WTC11 (cell line): ENCODE measurements around the gene F2R. TPM values are rescaled to one million over a fixed set of nuclear protein-coding genes. Genes with fewer than 3 reads are reported as not detected.

Source experiments
- ATAC-seq: fragments of 200-7000 bp; cut with Tn5 transposase; 2 replicates; pipeline ENCODE4 v1.10.0; 2021; ENCODE audit warnings: mild to moderate bottlenecking, moderate library complexity
- CTCF ChIA-PET: fragments of 300-600 bp; sonication (Branson Sonifier 250); formaldehyde crosslinking; loops from one replicate; lab custom pipeline; 2021; ENCODE audit warnings: antibody characterized with exemption; lab: Charles Lee
- POLR2A ChIA-PET: fragments of 350-600 bp; sonication (Branson Sonifier 250); formaldehyde crosslinking; loops from one replicate; lab custom pipeline; 2021; ENCODE audit warnings: antibody characterized with exemption; lab: Charles Lee
- DNase-seq: peaks from one replicate; pipeline ENCODE4 v3.0.0; 2021; ENCODE audit warnings: low spot score
- H3K27ac Mint-ChIP-seq: 2 replicates; pipeline ENCODE4 v1.8.0; 2021; ENCODE audit warnings: mixed read lengths
- H3K27me3 Mint-ChIP-seq: 2 replicates; pipeline ENCODE4 v1.8.0; 2021; ENCODE audit warnings: low read depth, mild to moderate bottlenecking, moderate library complexity, mixed read lengths
- H3K36me3 Mint-ChIP-seq: 2 replicates; pipeline ENCODE4 v1.8.0; 2021; ENCODE audit warnings: mixed read lengths
- H3K4me1 Mint-ChIP-seq: 2 replicates; pipeline ENCODE4 v1.8.0; 2022; ENCODE audit warnings: mixed read lengths
- H3K4me3 Mint-ChIP-seq: 2 replicates; pipeline ENCODE4 v1.8.0; 2021; ENCODE audit warnings: mild to moderate bottlenecking, moderate library complexity, mixed read lengths
- H3K9me3 Mint-ChIP-seq: 2 replicates; pipeline ENCODE4 v1.8.0; 2021; ENCODE audit warnings: mixed read lengths
- ATF1 ChIP-seq: sonication (generic); formaldehyde crosslinking; IDR thresholded peaks from 2 replicates; pipeline ENCODE4 v1.8.1; 2023; ENCODE audit warnings: mild to moderate bottlenecking, moderate library complexity, missing genetic modification reagents
- FOXP4 ChIP-seq: sonication (generic); formaldehyde crosslinking; IDR thresholded peaks from 2 replicates; pipeline ENCODE4 v1.8.0; 2022; ENCODE audit warnings: mild to moderate bottlenecking, missing genetic modification reagents
- HMGA2 ChIP-seq: fragments of 250-450 bp; sonication (Bioruptor Pico); IDR thresholded peaks from 2 replicates; pipeline ENCODE4 v1.4.0; 2021; ENCODE audit warnings: mild to moderate bottlenecking, moderate library complexity
- JUN ChIP-seq: sonication (generic); formaldehyde crosslinking; IDR thresholded peaks from 2 replicates; pipeline ENCODE4 v1.8.0; 2023; ENCODE audit warnings: mild to moderate bottlenecking, missing genetic modification reagents
- RELA ChIP-seq: sonication (generic); formaldehyde crosslinking; IDR thresholded peaks from 2 replicates; pipeline ENCODE4 v1.8.1; 2022; ENCODE audit warnings: missing genetic modification reagents, mild to moderate bottlenecking, borderline replicate concordance
- TCF7 ChIP-seq: sonication (generic); formaldehyde crosslinking; IDR thresholded peaks from 2 replicates; pipeline ENCODE4 v1.8.0; 2022; ENCODE audit warnings: mild to moderate bottlenecking, low read depth, missing genetic modification reagents, moderate library complexity
- TP53 ChIP-seq: sonication (generic); formaldehyde crosslinking; IDR thresholded peaks from 2 replicates; pipeline ENCODE4 v1.8.1; 2023; ENCODE audit warnings: mild to moderate bottlenecking, missing genetic modification reagents
- ZMAT4 ChIP-seq: fragments of 250-450 bp; sonication (Bioruptor Pico); IDR thresholded peaks from 2 replicates; pipeline ENCODE4 v1.9.0; 2021; ENCODE audit warnings: mild to moderate bottlenecking
- ZNF219 ChIP-seq: sonication (generic); formaldehyde crosslinking; IDR thresholded peaks from 2 replicates; pipeline ENCODE4 v1.8.0; 2023; ENCODE audit warnings: missing genetic modification reagents, mild to moderate bottlenecking, borderline replicate concordance
- ZNF512 ChIP-seq: sonication (generic); formaldehyde crosslinking; IDR thresholded peaks from 2 replicates; pipeline ENCODE4 v1.8.1; 2022; ENCODE audit warnings: missing genetic modification reagents, borderline replicate concordance
- ZSCAN18 ChIP-seq: fragments of 250-450 bp; sonication (Bioruptor Pico); IDR thresholded peaks from 2 replicates; pipeline ENCODE4 v2.1.2; 2022; ENCODE audit warnings: mild to moderate bottlenecking, moderate library complexity
- total RNA-seq: library from RNA; stranded (reverse); gene quantifications from 3 replicates; pipeline ENCODE4 v1.2.3, GENCODE V29; 2021
- TF ChIP-seq, protein P1 (sequence below): sonication (generic); formaldehyde crosslinking; IDR thresholded peaks from 2 replicates; pipeline ENCODE4 v1.8.1; 2023; ENCODE audit warnings: mild to moderate bottlenecking, missing genetic modification reagents, moderate library complexity
- TF ChIP-seq, protein P2 (sequence below): sonication (generic); formaldehyde crosslinking; IDR thresholded peaks from 2 replicates; pipeline ENCODE4 v1.8.0; 2022; ENCODE audit warnings: mild to moderate bottlenecking, missing genetic modification reagents

F2R gene
- total RNA-seq, 1 experiment from 2014 or later, result 18.4 TPM

- TF ChIP-seq ZMAT4 (CRISPR knock-in tag), result no peak
- TF ChIP-seq, all 79 proteins: peak for 0
These were observed 23.7 kb upstream of the F2R start (continued) for GRCh38 chr5:76692274-76692540.

DNA sequence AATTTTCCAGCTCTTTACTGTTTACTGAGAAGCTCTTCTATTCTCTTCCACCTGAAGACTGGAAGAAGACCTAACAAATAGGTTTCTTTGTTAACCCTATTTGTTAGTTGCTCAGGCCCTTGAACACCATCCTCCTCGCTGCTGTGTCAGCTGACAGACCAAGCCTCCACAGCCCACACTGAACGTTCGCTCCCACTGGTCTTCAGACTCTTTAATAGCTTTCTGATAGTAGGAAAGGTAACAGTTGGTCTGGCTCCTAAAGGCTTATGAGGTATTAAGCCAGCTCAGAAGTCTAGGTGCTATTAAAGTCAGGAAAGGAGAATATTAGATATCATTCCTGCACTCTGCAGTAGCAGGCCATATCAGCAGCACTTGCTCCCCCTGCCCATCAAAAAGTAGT is 23.3 kb upstream of the F2R start:
- no peak overlapping the region; the same call in 1 of the 2 replicates for H3K27ac Mint-ChIP-seq
- no peak overlapping the region for H3K4me3 Mint-ChIP-seq
- H3K4me1 Mint-ChIP-seq, result no peaks in the 10 kb centered on the region
- no peaks in the 10 kb centered on the region for H3K27me3 Mint-ChIP-seq
- ChIA-PET CTCF (no interaction called here), POLR2A (interaction anchor here (0.6 kb wide), 1 partner anchor 112 kb away, joined by 4 read pairs; no protein-coding TSS in a partner anchor)
- peaks cover 9% of the 10 kb centered on the region for H3K36me3 Mint-ChIP-seq
- no peaks in the 10 kb centered on the region for H3K9me3 Mint-ChIP-seq
- DNase-seq (no peak), ATAC-seq (no peak)
- TF ChIP-seq, protein P1, sequence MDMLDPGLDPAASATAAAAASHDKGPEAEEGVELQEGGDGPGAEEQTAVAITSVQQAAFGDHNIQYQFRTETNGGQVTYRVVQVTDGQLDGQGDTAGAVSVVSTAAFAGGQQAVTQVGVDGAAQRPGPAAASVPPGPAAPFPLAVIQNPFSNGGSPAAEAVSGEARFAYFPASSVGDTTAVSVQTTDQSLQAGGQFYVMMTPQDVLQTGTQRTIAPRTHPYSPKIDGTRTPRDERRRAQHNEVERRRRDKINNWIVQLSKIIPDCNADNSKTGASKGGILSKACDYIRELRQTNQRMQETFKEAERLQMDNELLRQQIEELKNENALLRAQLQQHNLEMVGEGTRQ, result no peak

GRCh38 chr5:76693141-76693540 is 22.8 kb upstream of the F2R start:
- ChIA-PET POLR2A (interaction anchor here (0.6 kb wide), 1 partner anchor 111 kb away, joined by 4 read pairs; no protein-coding TSS in a partner anchor), CTCF (no interaction called here)
- peaks cover 12% of the 10 kb centered on the region for H3K36me3 Mint-ChIP-seq

More at GRCh38 chr5:76693141-76693540, 22.8 kb upstream of the F2R start:
- Mint-ChIP-seq H3K9me3 (no peaks in the 10 kb centered on the region), H3K27ac (no peak overlapping the region), H3K4me3 (no peak overlapping the region), H3K4me1 (no peaks in the 10 kb centered on the region), H3K27me3 (no peaks in the 10 kb centered on the region)
- no peak for ATAC-seq
- TF ChIP-seq ATF1 (no peak), ZSCAN18 (CRISPR knock-in tag) (no peak), HMGA2 (no peak), JUN (no peak), TCF7 (no peak), TP53 (CRISPR knock-in tag) (no peak), ZNF219 (no peak), FOXP4 (CRISPR knock-in tag) (no peak), ZNF512 (no peak), RELA (no peak)
- TF ChIP-seq, protein P2, sequence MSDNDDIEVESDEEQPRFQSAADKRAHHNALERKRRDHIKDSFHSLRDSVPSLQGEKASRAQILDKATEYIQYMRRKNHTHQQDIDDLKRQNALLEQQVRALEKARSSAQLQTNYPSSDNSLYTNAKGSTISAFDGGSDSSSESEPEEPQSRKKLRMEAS (CRISPR knock-in tag), result no peak
- TF ChIP-seq, all 79 proteins: peak for 0
- DNase-seq, result no peak
